H9 (cell line): Measurements from ENCODE around the gene MTA1. TPM values are rescaled to one million over a fixed set of nuclear protein-coding genes. Genes with fewer than 3 reads are reported as not detected.
A peak's percentile ranks its signal among the peaks of the same experiment; 100 is the strongest.

Source experiments
- DNase-seq: peaks from one replicate; pipeline ENCODE4 v3.0.0-alpha.2; 2017
- H2AFZ ChIP-seq: one replicate; pipeline ENCODE4 v1.6.1; 2013; ENCODE audit warnings: mild to moderate bottlenecking, low read length, control low read depth, moderate library complexity
- H2AK5ac ChIP-seq: 2 replicates; pipeline ENCODE4 v1.6.1; 2013; ENCODE audit warnings: low read length, control low read depth, mixed read lengths; ENCODE audit not compliant: insufficient read length
- H2BK120ac ChIP-seq: one replicate; pipeline ENCODE4 v1.6.1; 2013; ENCODE audit warnings: low read depth, mild to moderate bottlenecking, low read length, control low read depth, inconsistent platforms; ENCODE audit not compliant: poor library complexity, severe bottlenecking
- H2BK12ac ChIP-seq: 2 replicates; pipeline ENCODE4 v1.6.1; 2013; ENCODE audit warnings: low read length, control low read depth, mixed read lengths, low read depth; ENCODE audit not compliant: insufficient read length
- H2BK15ac ChIP-seq: 2 replicates; pipeline ENCODE4 v1.6.1; 2013; ENCODE audit warnings: low read depth, low read length, control low read depth
- H2BK20ac ChIP-seq: one replicate; pipeline ENCODE4 v1.6.1; 2013; ENCODE audit warnings: low read depth, mild to moderate bottlenecking, low read length, control low read depth, inconsistent platforms; ENCODE audit not compliant: poor library complexity, severe bottlenecking
- H2BK5ac ChIP-seq: 2 replicates; pipeline ENCODE4 v1.6.1; 2013; ENCODE audit warnings: low read length, control low read depth, mixed read lengths; ENCODE audit not compliant: insufficient read length
- H3K14ac ChIP-seq: 2 replicates; pipeline ENCODE4 v1.6.1; 2013; ENCODE audit warnings: low read length, control low read depth; ENCODE audit not compliant: insufficient read depth
- H3K18ac ChIP-seq: 2 replicates; pipeline ENCODE4 v1.6.1; 2013; ENCODE audit warnings: low read depth, mild to moderate bottlenecking, mixed read lengths, low read length, control low read depth; ENCODE audit not compliant: insufficient read length
- H3K23ac ChIP-seq: 2 replicates; pipeline ENCODE4 v1.6.1; 2013; ENCODE audit warnings: low read length, control low read depth, mixed read lengths, low read depth; ENCODE audit not compliant: insufficient read length
- H3K23me2 ChIP-seq: 2 replicates; pipeline ENCODE4 v1.6.1; 2013; ENCODE audit warnings: low read depth, mild to moderate bottlenecking, mixed read lengths, low read length, control low read depth; ENCODE audit not compliant: insufficient read length, poor library complexity, severe bottlenecking
- H3K27ac ChIP-seq: 2 replicates; pipeline ENCODE4 v1.5.1; 2013; ENCODE audit warnings: low read length, control low read depth, mixed read lengths, low read depth; ENCODE audit not compliant: insufficient read length
- H3K27me3 ChIP-seq: 2 replicates; pipeline ENCODE4 v1.6.1; 2013; ENCODE audit warnings: low read length, control low read depth, inconsistent platforms; ENCODE audit not compliant: insufficient read depth
- H3K4ac ChIP-seq: 2 replicates; pipeline ENCODE4 v1.6.1; 2013; ENCODE audit warnings: low read depth, mild to moderate bottlenecking, control low read depth, inconsistent platforms, low read length, moderate library complexity
- H3K4me1 ChIP-seq: 2 replicates; pipeline ENCODE4 v1.6.1; 2013; ENCODE audit warnings: low read length, control low read depth, inconsistent platforms; ENCODE audit not compliant: insufficient read depth
- H3K4me2 ChIP-seq: 2 replicates; pipeline ENCODE4 v1.6.1; 2013; ENCODE audit warnings: low read length, control low read depth, mixed read lengths; ENCODE audit not compliant: insufficient read length, insufficient read depth
- H3K56ac ChIP-seq: 2 replicates; pipeline ENCODE4 v1.6.1; 2013; ENCODE audit warnings: low read depth, mild to moderate bottlenecking, mixed read lengths, low read length, control low read depth; ENCODE audit not compliant: insufficient read length
- H3K79me1 ChIP-seq: 2 replicates; pipeline ENCODE4 v1.6.1; 2013; ENCODE audit warnings: low read depth, mild to moderate bottlenecking, moderate library complexity, low read length, control low read depth, inconsistent platforms; ENCODE audit not compliant: insufficient read depth, poor library complexity, severe bottlenecking
- H3K79me2 ChIP-seq: 2 replicates; pipeline ENCODE4 v1.6.1; 2013; ENCODE audit warnings: low read length, control low read depth, inconsistent platforms; ENCODE audit not compliant: insufficient read depth
- H3K9ac ChIP-seq: 2 replicates; pipeline ENCODE4 v1.6.1; 2013; ENCODE audit warnings: low read length, control low read depth, mixed read lengths; ENCODE audit not compliant: insufficient read length; ENCODE audit errors: extremely low read depth
- H3K9me3 ChIP-seq: one replicate; pipeline ENCODE4 v1.6.1; 2013; ENCODE audit warnings: low read depth, low read length, inconsistent platforms; ENCODE audit not compliant: control insufficient read depth
- H3T11ph ChIP-seq: one replicate; pipeline ENCODE4 v1.6.1; 2013; ENCODE audit warnings: mild to moderate bottlenecking, low read length, control low read depth, inconsistent platforms
- H4K20me1 ChIP-seq: one replicate; pipeline ENCODE4 v1.6.1; 2013; ENCODE audit not compliant: control insufficient read depth, insufficient read length, insufficient read depth
- H4K5ac ChIP-seq: 2 replicates; pipeline ENCODE4 v1.6.1; 2013; ENCODE audit warnings: low read depth, mild to moderate bottlenecking, mixed read lengths, low read length, control low read depth; ENCODE audit not compliant: insufficient read length
- H4K8ac ChIP-seq: replicated peaks from 2 replicates; pipeline ENCODE4 v1.6.1; 2013; ENCODE audit warnings: low read length, control low read depth, mixed read lengths, low read depth; ENCODE audit not compliant: insufficient read length
- H4K91ac ChIP-seq: 2 replicates; pipeline ENCODE4 v1.6.1; 2013; ENCODE audit warnings: low read depth, mild to moderate bottlenecking, moderate library complexity, mixed read lengths, low read length, control low read depth; ENCODE audit not compliant: insufficient read length
- H3K27ac Mint-ChIP-seq, 3 experiments: 2 replicates in 2 of 3; 3 replicates in 1 of 3; pipeline ENCODE4 v1.8.0; 2020 to 2021; ENCODE audit warnings: mixed read lengths in 3 of 3, mild to moderate bottlenecking in 1 of 3, moderate library complexity in 1 of 3
- H3K27me3 Mint-ChIP-seq: 2 replicates; pipeline ENCODE4 v1.8.0; 2021; ENCODE audit warnings: low read depth, mild to moderate bottlenecking, moderate library complexity, mixed read lengths
- H3K36me3 Mint-ChIP-seq, 3 experiments: 2 replicates in 2 of 3; 3 replicates in 1 of 3; pipeline ENCODE4 v1.8.0; 2020 to 2021; ENCODE audit warnings: low read depth in 3 of 3, mixed read lengths in 3 of 3; ENCODE audit not compliant: insufficient read depth in 1 of 3
- H3K4me1 Mint-ChIP-seq, 2 experiments: 2 replicates each; pipeline ENCODE4 v1.8.0; 2020; ENCODE audit warnings: mixed read lengths in 2 of 2
- H3K4me3 Mint-ChIP-seq, 2 experiments: 2 replicates in 1 of 2; 3 replicates in 1 of 2; pipeline ENCODE4 v1.8.0; 2020 to 2021; ENCODE audit warnings: mild to moderate bottlenecking in 2 of 2, mixed read lengths in 2 of 2, moderate library complexity in 1 of 2
- H3K9me3 Mint-ChIP-seq, 2 experiments: 2 replicates in 1 of 2; 3 replicates in 1 of 2; pipeline ENCODE4 v1.8.0; 2020; ENCODE audit warnings: mild to moderate bottlenecking in 2 of 2, mixed read lengths in 2 of 2, moderate library complexity in 1 of 2
- WGBS: extraction: QIAGEN DNeasy Blood & Tissue Kit; methylation state at CpG from one replicate; pipeline ENCODE4 v1.1.7; 2013; ENCODE audit warnings: missing lambda C conversion rate, low lambda C conversion rate, mixed read lengths; ENCODE audit not compliant: insufficient read length; ENCODE audit errors: extremely low coverage; 5-methylcytosine and 5-hydroxymethylcytosine counted together
- total RNA-seq: library from RNA; stranded (reverse); gene quantifications from 2 replicates; pipeline ENCODE4 v1.2.1, GENCODE V29; 2021
- TF ChIP-seq, protein P1 (sequence below): fragments of 200-600 bp; sonication (generic); conservative IDR thresholded peaks from 3 replicates; pipeline ENCODE4 v1.8.0; 2021; ENCODE audit warnings: antibody characterized with exemption, mild to moderate bottlenecking

Gene MTA1
- total RNA-seq, 1 experiment from 2014 or later, result 230 TPM

DNA sequence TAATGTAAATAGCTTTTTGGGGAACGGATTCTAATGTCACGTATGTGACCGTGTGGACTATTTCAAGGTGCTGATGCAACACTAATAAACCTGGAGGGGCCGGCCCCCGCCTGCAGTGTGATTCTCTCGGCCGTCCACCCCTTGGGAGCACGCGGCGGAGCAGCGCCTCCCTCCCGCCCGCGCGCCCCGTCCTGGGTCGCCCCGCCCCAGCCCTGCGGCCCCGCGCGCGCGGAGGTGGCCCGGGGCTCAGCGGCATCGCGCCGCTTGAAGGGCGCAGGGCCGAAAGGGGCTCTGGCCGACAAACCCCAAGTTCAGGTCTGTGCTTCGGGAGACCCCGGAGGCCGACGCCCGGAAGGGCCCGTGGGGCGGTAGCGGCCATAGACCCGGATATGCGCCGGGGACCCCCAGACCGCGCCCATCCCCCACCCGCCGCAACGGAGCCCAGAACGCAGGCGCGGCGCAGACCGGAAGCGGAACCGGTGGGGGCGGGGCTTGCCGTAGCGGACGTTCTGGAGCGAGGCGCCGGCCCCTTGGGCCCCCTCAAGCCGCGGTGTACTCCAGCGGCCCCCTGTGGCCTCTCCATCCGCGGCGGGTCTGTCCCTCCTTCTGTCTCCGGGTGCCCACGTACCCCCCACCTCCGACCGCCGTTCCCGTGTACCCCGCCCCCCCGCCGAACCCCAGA is 21.4 kb upstream of the MTA1 start, which contains the start of gene TEX22:
Gene TEX22 (plus strand): TSS at position 495 of the 682 bp plus-strand sequence. CDS start 803 bp downstream, outside the sequence.
- Histone ChIP-seq H3K4ac (no peak within 1 kb of the TSS), H3K79me2 (no peaks in the 10 kb centered on the region), H3K56ac (no peak within 1 kb of the TSS), H4K5ac (no peak within 1 kb of the TSS), H3K4me1 (no peaks in the 10 kb centered on the region), H2BK15ac (no peak within 1 kb of the TSS; the same call in 1 of the 2 replicates), H2AK5ac (no peak within 1 kb of the TSS), H2BK20ac (no peak within 1 kb of the TSS), H3K9ac (no peak within 1 kb of the TSS), H4K8ac (no peak within 1 kb of the TSS), H3K23me2 (no peaks in the 10 kb centered on the region), H2BK5ac (no peak within 1 kb of the TSS), H3K4me2 (peak within 1 kb of the TSS; percentile 37), H2BK12ac (no peak within 1 kb of the TSS), H2BK120ac (no peak within 1 kb of the TSS), H3K23ac (no peak within 1 kb of the TSS), H3K18ac (peak within 1 kb of the TSS; percentile 93), H3K27ac (no peak within 1 kb of the TSS), H4K91ac (no peak within 1 kb of the TSS), H3K9me3 (peaks cover 5% of the 10 kb centered on the region), H3K27me3 (no peaks in the 10 kb centered on the region), H2AFZ (no peak within 1 kb of the TSS), H3T11ph (no peak within 1 kb of the TSS), H4K20me1 (no peaks in the 10 kb centered on the region), H3K14ac (peak within 1 kb of the TSS; percentile 98), H3K79me1 (no peaks in the 10 kb centered on the region)
- DNase-seq, result peak; percentile 77
- WGBS, result no CpG with 5 or more reads among the region's 77 CpGs
- H3K27me3 Mint-ChIP-seq, result peaks cover 53% of the 10 kb centered on the region
- peaks cover 35 to 45% (median 44%) of the 10 kb centered on the region in 3 experiments for H3K36me3 Mint-ChIP-seq
- peaks cover 38 to 50% of the 10 kb centered on the region in 2 experiments for H3K9me3 Mint-ChIP-seq
- H3K4me1 Mint-ChIP-seq, result 0 out of 4 replicates have a peak, but pooled peaks cover 0 to 3% of the 10 kb centered on the region in 2 experiments
- H3K27ac Mint-ChIP-seq, result no peak within 1 kb of the TSS
- TF ChIP-seq, protein P1, sequence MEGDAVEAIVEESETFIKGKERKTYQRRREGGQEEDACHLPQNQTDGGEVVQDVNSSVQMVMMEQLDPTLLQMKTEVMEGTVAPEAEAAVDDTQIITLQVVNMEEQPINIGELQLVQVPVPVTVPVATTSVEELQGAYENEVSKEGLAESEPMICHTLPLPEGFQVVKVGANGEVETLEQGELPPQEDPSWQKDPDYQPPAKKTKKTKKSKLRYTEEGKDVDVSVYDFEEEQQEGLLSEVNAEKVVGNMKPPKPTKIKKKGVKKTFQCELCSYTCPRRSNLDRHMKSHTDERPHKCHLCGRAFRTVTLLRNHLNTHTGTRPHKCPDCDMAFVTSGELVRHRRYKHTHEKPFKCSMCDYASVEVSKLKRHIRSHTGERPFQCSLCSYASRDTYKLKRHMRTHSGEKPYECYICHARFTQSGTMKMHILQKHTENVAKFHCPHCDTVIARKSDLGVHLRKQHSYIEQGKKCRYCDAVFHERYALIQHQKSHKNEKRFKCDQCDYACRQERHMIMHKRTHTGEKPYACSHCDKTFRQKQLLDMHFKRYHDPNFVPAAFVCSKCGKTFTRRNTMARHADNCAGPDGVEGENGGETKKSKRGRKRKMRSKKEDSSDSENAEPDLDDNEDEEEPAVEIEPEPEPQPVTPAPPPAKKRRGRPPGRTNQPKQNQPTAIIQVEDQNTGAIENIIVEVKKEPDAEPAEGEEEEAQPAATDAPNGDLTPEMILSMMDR, result no peak
- H3K4me3 Mint-ChIP-seq, result peak within 1 kb of the TSS; percentile 63 to 77
